Ovary (tissue), 9 donors: ENCODE measurements around the gene DGKG. TPM values are rescaled to one million over a fixed set of nuclear protein-coding genes. Genes with fewer than 3 reads are reported as not detected.

Source experiments
- DNase-seq, 5 donors: peaks; one replicate each; pipeline ENCODE4 v3.0.0-alpha.2; 2019 to 2020
- H3K27ac ChIP-seq, 2 donors: fragments of 200-600 bp; one replicate each; pipeline versions ENCODE4 v1.5.1 to v1.8.0; 2019 to 2022
- H3K27me3 ChIP-seq: fragments of 200-600 bp; one replicate; pipeline ENCODE4 v1.8.0; 2022
- H3K36me3 ChIP-seq: fragments of 200-600 bp; sonication (generic); one replicate; pipeline ENCODE4 v1.5.1; 2019
- H3K4me1 ChIP-seq: one replicate; pipeline ENCODE4 v1.8.1; 2013; ENCODE audit warnings: mild to moderate bottlenecking, moderate library complexity; ENCODE audit not compliant: insufficient read depth
- H3K4me3 ChIP-seq: fragments of 200-600 bp; sonication (generic); one replicate; pipeline ENCODE4 v1.5.1; 2017
- H3K9me3 ChIP-seq, 2 donors: fragments of 200-600 bp in 1 of 2; sonication (generic) in 1 of 2; one replicate each; pipeline versions ENCODE4 v1.5.1 to v1.8.1; 2013 to 2019; ENCODE audit warnings: mild to moderate bottlenecking in 1 of 2, moderate library complexity in 1 of 2
- EP300 ChIP-seq: sonication (generic); formaldehyde crosslinking; IDR thresholded peaks from one replicate; pipeline ENCODE4 v1.6.1; 2017; ENCODE audit warnings: antibody characterized with exemption
- POLR2A ChIP-seq: fragments of 450-650 bp; IDR thresholded peaks from one replicate; pipeline ENCODE4 v1.6.1; 2017; ENCODE audit warnings: antibody characterized with exemption, mild to moderate bottlenecking, moderate library complexity
- WGBS, 3 donors: extraction: QIAGEN DNeasy Blood & Tissue Kit in 1 of 3; methylation state at CpG; one replicate each; pipeline versions ENCODE4 v1.1.5 to v1.1.7; 2013 to 2017; 5-methylcytosine and 5-hydroxymethylcytosine counted together
- intact Hi-C, 4 donors: fragments of 100-400 bp; cut with DNase I; formaldehyde crosslinking; loops; one replicate each; pipeline versions ENCODE4 v1.11.0 to v1.15.1; 2022 to 2023
- polyA plus RNA-seq, 2 donors: library from polyadenylated mRNA; stranded (reverse); fragments of 200-250 nt in 1 of 2; fragments of 350-450 nt in 1 of 2; fragmentation: Illumina TruSeq in 1 of 2; extraction: RNeasy Lipid Tissue Mini Kit (QIAGEN cat#74804) in 1 of 2; gene quantifications; one replicate each; pipeline ENCODE4 v1.2.3, GENCODE V29; 2013 to 2014
- total RNA-seq, 7 donors: library from RNA; depleted of rRNA in 2 of 7; stranded (reverse); fragments of >200 nt in 2 of 7; fragmentation: NEBNext Ultra II Directional in 3 of 7; extraction: Animal tissue kit (Norgen Biotek cat#: 25700) in 3 of 7; gene quantifications; one replicate each; pipeline versions ENCODE4 v1.1.0 to v1.2.4, GENCODE V29; 2016 to 2023
- TF ChIP-seq, protein P1 (sequence below), 3 donors: fragments of 450-650 bp in 2 of 3; fragments of 200-600 bp in 1 of 3; IDR thresholded peaks; one replicate each; pipeline versions ENCODE4 v1.5.1 to v1.8.0; 2016 to 2022; ENCODE audit warnings: antibody characterized with exemption in 3 of 3, mild to moderate bottlenecking in 1 of 3
- donor health status: DM: no; HTN: no; CAD: no; lungs with moderate emphysema.
- donor health status: DM: no; HTN: no; CAD: no.
- donor health status: Bipolar disorder and iron deficiency.
- donor health status: DM: yes; HTN: yes; CAD: no.
- donor health status: DM: no; HTN: no; CAD: no.
- donor health status: DM: yes; HTN: yes; CAD: no.

The DGKG gene
- total and polyA plus RNA-seq, 9 donors, result 1.0 to 7.0 (median 4.1) TPM

DNA sequence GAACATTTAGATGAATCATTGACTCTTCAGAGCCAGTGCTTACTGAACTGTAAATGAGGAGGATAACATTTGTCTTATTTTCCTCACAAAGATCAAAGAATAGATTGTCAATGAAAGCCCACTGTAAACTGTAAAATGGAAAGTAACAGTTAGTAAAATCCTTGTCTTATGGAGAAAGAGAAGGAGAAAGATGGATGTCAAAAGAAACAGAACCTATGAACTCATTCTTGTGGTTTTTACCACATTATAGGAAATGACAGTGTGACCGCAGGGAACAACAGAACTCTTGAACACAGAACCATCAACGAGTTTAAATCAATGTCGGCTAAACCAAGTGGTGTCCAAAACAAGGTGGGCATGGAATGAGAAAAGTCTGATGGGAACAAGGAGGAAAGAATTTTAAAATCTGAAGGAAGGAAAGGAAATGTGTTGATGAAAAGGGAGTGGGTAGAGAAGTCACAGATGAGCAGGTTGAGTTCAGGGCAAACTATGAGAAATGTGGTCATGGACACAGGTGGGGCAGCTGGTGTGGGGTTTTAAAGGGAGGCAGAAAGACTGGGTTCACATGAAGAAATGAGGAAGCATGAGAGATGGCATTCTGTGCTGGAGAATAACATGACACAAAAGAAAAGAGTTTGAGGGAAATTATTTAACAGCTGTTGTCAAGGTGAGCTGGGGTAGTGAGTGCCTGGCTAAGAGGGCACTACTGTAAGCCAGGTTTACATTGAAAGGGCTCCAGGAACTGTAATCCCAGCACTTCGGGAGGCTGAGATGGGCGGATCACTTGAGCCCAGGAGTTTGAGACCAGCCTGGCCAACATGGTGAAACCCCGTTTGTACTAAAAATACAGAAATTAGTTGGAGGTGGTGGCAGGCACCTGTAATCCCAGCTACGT, 210.7 kb downstream of the DGKG start:
- no peaks in the 10 kb centered on the region for H3K27me3 ChIP-seq
- no peaks in the 10 kb centered on the region for H3K36me3 ChIP-seq
- TF ChIP-seq EP300 (no peak), POLR2A (no peak)
- TF ChIP-seq, protein P1, sequence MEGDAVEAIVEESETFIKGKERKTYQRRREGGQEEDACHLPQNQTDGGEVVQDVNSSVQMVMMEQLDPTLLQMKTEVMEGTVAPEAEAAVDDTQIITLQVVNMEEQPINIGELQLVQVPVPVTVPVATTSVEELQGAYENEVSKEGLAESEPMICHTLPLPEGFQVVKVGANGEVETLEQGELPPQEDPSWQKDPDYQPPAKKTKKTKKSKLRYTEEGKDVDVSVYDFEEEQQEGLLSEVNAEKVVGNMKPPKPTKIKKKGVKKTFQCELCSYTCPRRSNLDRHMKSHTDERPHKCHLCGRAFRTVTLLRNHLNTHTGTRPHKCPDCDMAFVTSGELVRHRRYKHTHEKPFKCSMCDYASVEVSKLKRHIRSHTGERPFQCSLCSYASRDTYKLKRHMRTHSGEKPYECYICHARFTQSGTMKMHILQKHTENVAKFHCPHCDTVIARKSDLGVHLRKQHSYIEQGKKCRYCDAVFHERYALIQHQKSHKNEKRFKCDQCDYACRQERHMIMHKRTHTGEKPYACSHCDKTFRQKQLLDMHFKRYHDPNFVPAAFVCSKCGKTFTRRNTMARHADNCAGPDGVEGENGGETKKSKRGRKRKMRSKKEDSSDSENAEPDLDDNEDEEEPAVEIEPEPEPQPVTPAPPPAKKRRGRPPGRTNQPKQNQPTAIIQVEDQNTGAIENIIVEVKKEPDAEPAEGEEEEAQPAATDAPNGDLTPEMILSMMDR (IDR thresholded peaks at IDR 0.05), result no peak
- DNase-seq, result no peak
- no peak overlapping the region for H3K27ac ChIP-seq
- no peak overlapping the region for H3K4me3 ChIP-seq
- 86 to 87% (median 87%) methylated on average over 7 of the region's 7 CpGs for WGBS, 3 donors
- H3K9me3 ChIP-seq, result no peaks in the 10 kb centered on the region
- no peaks in the 10 kb centered on the region for H3K4me1 ChIP-seq
- intact Hi-C loops, result no loop called here

DNA sequence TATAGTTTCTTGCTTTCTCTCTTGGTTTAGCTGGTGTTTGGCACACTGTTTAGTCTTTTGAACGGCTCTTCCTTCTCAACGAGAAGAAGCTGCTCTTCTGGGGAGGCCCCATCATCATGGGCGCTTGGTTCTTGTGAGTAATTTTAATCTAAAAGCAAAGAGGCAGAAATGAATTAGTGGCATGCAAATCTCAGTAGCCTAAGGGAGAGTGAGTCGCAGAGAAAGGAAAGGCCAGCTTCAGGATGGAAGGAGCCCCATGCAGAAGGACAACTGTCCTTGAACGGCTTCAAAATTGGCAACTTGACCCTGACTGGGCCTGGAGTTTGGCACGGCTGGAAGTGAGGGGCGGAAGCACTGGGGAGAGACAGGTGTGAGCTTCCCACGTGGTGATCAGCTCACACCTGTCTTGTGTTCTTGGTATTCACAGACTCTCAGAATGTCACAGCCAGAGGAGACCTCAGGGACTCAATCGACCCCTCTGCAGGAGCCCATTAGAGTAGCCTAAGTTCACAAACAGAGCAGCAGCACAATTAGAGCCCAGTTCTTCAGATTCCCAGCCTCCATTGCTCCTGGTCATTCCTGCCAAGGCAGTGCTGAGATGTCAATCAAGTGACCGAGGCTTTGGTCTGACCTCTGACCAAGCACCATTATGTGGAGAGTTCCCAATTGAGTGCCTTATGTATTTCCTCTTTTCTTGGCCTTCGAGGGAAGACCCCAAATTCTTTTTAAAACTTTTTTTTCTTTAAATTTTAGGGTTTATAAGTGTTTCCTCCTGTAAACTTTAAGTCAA, 211.8 kb downstream of the DGKG start:
- Histone ChIP-seq H3K36me3 (no peaks in the 10 kb centered on the region), H3K9me3 (no peaks in the 10 kb centered on the region), H3K27me3 (no peaks in the 10 kb centered on the region), H3K4me1 (no peaks in the 10 kb centered on the region), H3K27ac (no peak overlapping the region), H3K4me3 (no peak overlapping the region)
- intact Hi-C loops, result no loop called here
- 61 to 67% (median 67%) methylated on average over 11 of the region's 11 CpGs for WGBS, 3 donors
- TF ChIP-seq, protein P1 (IDR thresholded peaks at IDR 0.05), result no peak
- no peak for TF ChIP-seq EP300
- TF ChIP-seq POLR2A, result no peak
- DNase-seq, result no peak

DNA sequence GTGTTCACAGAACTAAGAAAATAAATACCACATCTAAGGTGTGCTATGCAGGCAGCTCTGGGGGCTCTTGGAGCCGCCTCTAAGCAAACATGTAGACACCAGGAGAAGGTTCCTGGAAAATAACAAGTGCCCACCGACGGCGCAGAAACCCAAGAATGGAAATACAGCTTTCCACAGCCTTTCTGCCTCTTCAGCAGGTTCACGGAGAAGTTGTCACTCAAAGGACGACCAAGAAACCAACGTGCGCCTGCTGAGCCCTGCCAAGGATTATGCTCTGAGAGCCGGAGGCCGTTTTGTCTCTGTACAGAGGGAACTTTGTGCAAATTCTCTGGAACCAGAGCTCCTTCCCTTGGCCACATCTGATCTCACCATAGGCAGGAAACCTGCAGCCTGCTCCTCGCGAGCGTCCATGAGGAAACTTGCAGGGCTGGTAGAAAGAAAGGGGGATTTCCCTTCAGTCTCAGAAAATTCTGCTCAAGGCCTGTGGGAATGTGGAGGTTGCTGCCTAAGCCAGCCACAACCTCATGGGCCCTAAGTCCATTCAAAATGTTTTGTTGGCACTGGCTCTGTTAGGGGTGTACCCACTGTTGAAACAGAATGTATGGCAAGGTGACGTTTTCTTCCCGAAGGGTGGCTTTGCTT, 212.6 kb downstream of the DGKG start:
- H3K27me3 ChIP-seq, result no peaks in the 10 kb centered on the region
- no peak overlapping the region for H3K27ac ChIP-seq
- no peaks in the 10 kb centered on the region for H3K4me1 ChIP-seq
- DNase-seq, result no peak
- H3K9me3 ChIP-seq, result no peaks in the 10 kb centered on the region
- intact Hi-C loops, result no loop called here
- TF ChIP-seq, protein P1 (IDR thresholded peaks at IDR 0.05), result no peak
- TF ChIP-seq POLR2A (no peak), EP300 (no peak)
- H3K4me3 ChIP-seq, result no peak overlapping the region
- H3K36me3 ChIP-seq, result no peaks in the 10 kb centered on the region
- 84 to 89% (median 86%) methylated on average over 15 of the region's 15 CpGs for whole genome bisulfite sequencing, 3 donors

DNA sequence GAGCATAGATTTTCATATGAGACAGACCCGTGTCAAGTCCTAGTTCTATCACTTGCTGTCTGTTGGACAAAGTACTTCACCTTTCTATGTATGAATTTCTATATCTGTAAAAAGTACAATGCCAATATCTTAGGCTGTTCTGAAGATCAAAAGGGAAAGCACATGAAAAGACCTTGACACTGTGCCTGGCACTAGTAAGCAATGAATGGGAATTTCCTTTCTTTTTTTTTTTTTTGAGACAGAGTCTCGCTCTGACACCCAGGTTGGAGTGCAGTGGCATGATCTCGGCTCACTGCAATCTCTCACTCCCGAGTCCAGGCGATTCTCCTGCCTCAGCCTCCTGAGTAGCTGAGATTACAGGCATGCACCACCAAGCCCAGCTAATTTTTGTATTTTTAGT, 217.8 kb downstream of the DGKG start:
- Histone ChIP-seq H3K27ac (no peak overlapping the region), H3K9me3 (no peaks in the 10 kb centered on the region), H3K4me1 (no peaks in the 10 kb centered on the region), H3K36me3 (no peaks in the 10 kb centered on the region), H3K4me3 (no peak overlapping the region), H3K27me3 (no peaks in the 10 kb centered on the region)
- intact Hi-C loops, result no loop called here
- DNase-seq, result no peak
- 72 to 83% (median 78%) methylated on average over 5 of the region's 5 CpGs for whole genome bisulfite sequencing, 3 donors
- TF ChIP-seq POLR2A, result no peak
- TF ChIP-seq, protein P1 (IDR thresholded peaks at IDR 0.05), result no peak
- TF ChIP-seq EP300, result no peak
